RWPE1 (cell line): ENCODE data around the gene IRF1.

Experiments
- CTCF ChIA-PET: fragments of 350-600 bp; sonication (Branson Sonifier 250); formaldehyde crosslinking; extraction: SDS; loops from one replicate; lab custom pipeline; 2021; lab: Yijun Ruan, JAX
- POLR2A ChIA-PET: fragments of 400-600 bp; formaldehyde crosslinking; extraction: SDS; loops from one replicate; lab custom pipeline; 2020; ENCODE audit warnings: antibody characterized with exemption; ENCODE audit not compliant: low non-redundant PET; lab: Yijun Ruan, JAX
- DNase-seq: peaks from one replicate; pipeline ENCODE4 v3.0.0; 2012; ENCODE audit warnings: low spot score
- H3K27ac ChIP-seq: fragments of 450-650 bp; 2 replicates; pipeline ENCODE4 v1.5.1; 2017
- TF ChIP-seq, protein P1 (sequence below): fragments of 450-650 bp; conservative IDR thresholded peaks from 2 replicates; pipeline ENCODE4 v1.5.1; 2017; ENCODE audit warnings: low read depth, mild to moderate bottlenecking

The IRF1 gene

DNA sequence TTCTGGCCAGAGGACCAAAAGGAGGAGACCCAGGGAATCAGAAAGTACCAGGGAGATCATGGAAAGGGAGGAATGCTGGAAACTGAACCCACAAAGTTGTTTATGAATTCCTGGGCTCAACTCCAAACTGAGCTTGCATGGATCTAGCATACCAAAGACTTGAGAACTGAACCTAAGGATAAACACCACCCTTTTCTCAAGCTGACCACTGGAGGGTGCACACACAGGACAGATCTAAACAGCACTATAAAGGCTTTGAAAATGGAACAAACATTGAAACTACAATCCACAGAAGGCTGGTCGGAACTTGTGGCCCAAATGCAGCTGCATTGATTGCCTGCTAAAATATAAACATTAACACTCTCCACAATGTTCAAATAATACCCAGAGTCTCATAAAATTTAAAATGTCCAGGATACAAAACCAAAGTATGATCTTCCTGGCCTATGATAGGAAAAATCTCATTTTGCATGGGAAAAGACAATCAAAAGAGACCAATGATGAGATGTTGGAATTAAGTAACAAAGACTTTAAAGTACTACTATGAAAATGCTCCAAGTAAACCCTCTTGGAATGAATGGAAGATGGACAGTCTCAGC lies 15.6 kb upstream of the IRF1 start:
- ChIA-PET CTCF (interaction anchor here (0.6 to 2.6 kb wide), 14 partner anchors 9 to 377 kb away, joined by 3 to 16 read pairs (median 4); no protein-coding TSS in a partner anchor), POLR2A (interaction anchor here (1.1 kb wide), 1 partner anchor 9 kb away, joined by 4 read pairs; no protein-coding TSS in a partner anchor)
- no peak overlapping the region for H3K27ac ChIP-seq
- DNase-seq, result peak; percentile 77
- TF ChIP-seq, protein P1, sequence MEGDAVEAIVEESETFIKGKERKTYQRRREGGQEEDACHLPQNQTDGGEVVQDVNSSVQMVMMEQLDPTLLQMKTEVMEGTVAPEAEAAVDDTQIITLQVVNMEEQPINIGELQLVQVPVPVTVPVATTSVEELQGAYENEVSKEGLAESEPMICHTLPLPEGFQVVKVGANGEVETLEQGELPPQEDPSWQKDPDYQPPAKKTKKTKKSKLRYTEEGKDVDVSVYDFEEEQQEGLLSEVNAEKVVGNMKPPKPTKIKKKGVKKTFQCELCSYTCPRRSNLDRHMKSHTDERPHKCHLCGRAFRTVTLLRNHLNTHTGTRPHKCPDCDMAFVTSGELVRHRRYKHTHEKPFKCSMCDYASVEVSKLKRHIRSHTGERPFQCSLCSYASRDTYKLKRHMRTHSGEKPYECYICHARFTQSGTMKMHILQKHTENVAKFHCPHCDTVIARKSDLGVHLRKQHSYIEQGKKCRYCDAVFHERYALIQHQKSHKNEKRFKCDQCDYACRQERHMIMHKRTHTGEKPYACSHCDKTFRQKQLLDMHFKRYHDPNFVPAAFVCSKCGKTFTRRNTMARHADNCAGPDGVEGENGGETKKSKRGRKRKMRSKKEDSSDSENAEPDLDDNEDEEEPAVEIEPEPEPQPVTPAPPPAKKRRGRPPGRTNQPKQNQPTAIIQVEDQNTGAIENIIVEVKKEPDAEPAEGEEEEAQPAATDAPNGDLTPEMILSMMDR, result peak; percentile 79

DNA sequence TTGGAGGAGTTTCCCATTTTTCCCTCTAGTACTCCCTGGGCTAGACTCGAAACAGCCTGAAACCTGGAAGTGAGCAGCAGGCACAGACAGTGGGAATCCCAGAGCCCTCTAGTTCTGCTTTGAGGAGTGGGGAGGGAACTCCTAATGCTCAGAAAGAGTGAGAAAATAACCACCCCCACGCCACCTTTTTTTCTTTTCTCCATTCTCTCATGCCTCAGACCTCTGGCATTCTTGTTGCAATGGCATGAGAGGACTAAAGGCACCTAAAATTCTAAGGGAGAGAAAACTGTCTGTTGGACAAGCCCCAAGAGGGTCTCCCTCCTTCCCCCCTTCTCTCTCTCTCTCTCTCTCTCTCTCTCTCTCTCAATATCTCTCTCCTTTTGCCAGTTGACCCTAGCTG lies 15.1 kb upstream of the IRF1 start:
- no peak overlapping the region for H3K27ac ChIP-seq
- POLR2A ChIA-PET, result interaction anchor here (1.1 kb wide), 1 partner anchor 9 kb away, joined by 4 read pairs; no protein-coding TSS in a partner anchor
- no peak for DNase-seq
- CTCF ChIA-PET, result interaction anchor here (0.5 to 2.6 kb wide), 13 partner anchors 8 to 377 kb away, joined by 3 to 16 read pairs (median 4); no protein-coding TSS in a partner anchor
- TF ChIP-seq, protein P1, result no peak

DNA sequence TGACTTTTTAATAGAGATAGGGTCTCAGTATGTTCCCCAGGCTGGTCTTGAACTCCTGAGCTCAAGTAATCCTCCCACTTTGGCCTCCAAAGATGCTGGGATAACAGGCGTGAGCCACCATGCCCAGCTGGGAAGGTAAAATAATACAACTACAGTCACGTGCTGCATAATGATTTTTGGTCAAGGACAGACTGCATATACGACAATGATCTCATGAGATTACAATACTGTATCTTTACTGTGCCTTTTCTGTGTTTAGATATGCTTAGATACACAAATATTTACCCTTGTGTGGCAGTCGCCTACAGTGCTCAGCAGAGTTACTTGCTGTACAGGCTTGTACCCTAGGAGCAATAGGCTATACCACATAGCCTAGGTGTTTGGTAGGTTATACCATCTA lies 14.2 kb upstream of the IRF1 start:
- ChIA-PET POLR2A (no interaction called here), CTCF (interaction anchor here (1.3 to 2.6 kb wide), 2 partner anchors 22 to 119 kb away, joined by 3 to 16 read pairs; no protein-coding TSS in a partner anchor)
- no peak overlapping the region for H3K27ac ChIP-seq
- TF ChIP-seq, protein P1, result no peak
- DNase-seq, result no peak

DNA sequence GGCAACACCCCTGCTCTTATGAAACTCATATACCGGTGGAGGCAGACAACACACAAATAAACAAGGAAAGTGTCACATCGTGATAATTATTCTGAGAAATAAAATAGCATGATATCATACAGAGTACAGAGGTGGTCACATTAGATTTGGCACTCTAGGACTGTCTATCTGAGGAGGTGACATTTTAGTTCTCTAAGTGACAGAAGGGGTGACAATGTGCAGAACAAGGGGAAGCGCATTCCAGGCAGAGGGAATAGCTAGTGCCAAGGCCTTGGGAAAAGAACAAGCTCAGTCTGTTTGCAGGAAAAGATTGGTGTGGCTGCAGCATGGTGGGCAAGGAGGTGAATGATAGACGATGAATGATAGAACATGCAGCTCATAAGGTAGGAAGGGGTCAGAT lies 12.7 kb upstream of the IRF1 start:
- H3K27ac ChIP-seq, result no peak overlapping the region
- ChIA-PET POLR2A (no interaction called here), CTCF (interaction anchor here (1.2 kb wide), 1 partner anchor 117 kb away, joined by 3 read pairs; no protein-coding TSS in a partner anchor)
- DNase-seq, result no peak
- TF ChIP-seq, protein P1, result no peak

DNA sequence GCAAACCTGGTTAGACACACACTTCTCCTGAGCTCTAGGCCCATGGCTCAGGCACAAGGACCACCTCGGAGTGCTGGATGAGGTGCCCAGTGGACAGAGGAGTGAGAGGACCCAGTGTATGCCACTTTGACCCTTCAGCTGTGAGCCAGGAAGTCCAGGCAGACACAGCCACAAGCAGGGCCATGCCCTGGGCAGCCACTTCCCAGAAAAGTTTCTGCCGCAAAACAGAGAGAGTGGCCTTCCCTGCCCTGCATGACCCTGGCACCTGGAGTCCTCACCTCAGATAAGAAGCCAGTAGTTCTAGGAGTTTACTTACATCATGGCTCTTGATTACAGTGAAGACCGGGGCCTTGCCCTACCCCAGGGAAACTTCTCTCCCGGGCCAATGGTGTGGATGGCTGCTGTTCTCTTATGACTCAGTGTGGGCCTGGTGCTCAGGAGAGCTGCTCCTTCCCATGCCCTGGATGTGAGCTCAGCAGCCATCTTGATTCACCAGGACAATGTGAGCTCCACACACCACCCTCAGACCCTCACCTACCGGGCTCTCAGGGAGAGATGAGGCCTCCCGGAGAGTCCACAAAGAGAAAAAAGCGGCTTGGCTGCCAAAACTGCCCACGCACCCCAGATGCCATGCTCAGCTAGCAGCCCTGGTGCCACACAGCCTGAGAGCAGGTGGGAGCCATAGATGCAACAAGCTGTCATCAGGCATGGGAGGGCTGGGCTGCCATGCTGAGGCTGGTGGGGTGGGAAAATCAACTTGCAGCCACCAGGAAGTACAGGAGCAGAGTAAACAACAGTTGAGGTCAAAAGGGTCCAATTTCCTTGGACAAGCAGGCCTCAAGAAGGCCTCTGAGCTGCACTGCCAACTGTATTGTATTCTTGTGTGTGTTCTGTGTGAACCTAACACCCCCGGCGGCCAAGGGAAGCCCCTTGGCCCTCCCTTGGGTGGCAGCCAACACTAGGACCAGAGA lies 11.7 kb upstream of the IRF1 start:
- peak overlapping the region; percentile 95 for H3K27ac ChIP-seq
- DNase-seq, result no peak
- ChIA-PET CTCF (interaction anchor here (0.5 to 2.8 kb wide), 8 partner anchors 9 to 312 kb away, joined by 3 to 19 read pairs (median 3); no protein-coding TSS in a partner anchor), POLR2A (no interaction called here)
- TF ChIP-seq, protein P1, result no peak

DNA sequence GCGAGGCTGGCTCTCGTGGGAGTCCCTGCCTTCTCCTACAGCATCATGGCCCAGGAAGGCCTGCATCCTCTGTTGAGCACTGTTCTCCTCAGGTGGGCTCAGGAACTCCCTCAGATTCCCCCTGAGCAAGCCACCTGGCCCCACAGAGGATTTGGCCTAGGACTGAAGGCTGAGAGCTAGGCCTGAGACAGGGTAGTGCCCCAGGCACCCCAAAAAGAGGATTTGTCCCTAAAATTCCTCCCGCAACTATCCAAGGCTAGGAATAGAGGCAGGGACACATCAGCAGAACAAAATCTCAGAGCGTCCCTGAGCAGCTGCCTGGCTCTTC lies 11.0 kb upstream of the IRF1 start:
- POLR2A ChIA-PET, result no interaction called here
- no peak for DNase-seq

More for the DNA sequence above, 11.0 kb upstream of the IRF1 start:
- TF ChIP-seq, protein P1, result no peak
- CTCF ChIA-PET, result interaction anchor here (0.6 to 2.8 kb wide), 6 partner anchors 9 to 230 kb away, joined by 3 to 19 read pairs (median 4); no protein-coding TSS in a partner anchor
- peak overlapping the region; percentile 95 for H3K27ac ChIP-seq
